ENCODE data around the gene CLTA.

- TF ChIP-seq POLR2A (IDR thresholded peaks at IDR 0.05; ENCODE audit: low read depth, low read length) (no peak), TAF1 (IDR thresholded peaks at IDR 0.05; ENCODE audit: borderline replicate concordance, low read depth, low read length) (no peak), POLR2AphosphoS5 (IDR thresholded peaks at IDR 0.05; ENCODE audit: low read depth, low read length) (no peak)
These were observed 16.9 kb downstream of the CLTA start for GRCh38 chr9:36207546-36208012.
